Measurements from ENCODE around the gene KISS1R. TPM values are rescaled to one million over a fixed set of nuclear protein-coding genes. Genes with fewer than 3 reads are reported as not detected.

The KISS1R gene
- total RNA-seq, 1 donor from 2014 or later: not detected

- intact Hi-C loops (cut with DNase I): no loop called here
- Histone ChIP-seq H3K4me3 (no peak overlapping the region), H3K27me3 (ENCODE audit: low read depth) (no peaks in the 10 kb centered on the region), H3K36me3 (no peaks in the 10 kb centered on the region), H3K9me3 (no peaks in the 10 kb centered on the region), H3K27ac (no peak overlapping the region), H3K4me1 (peaks cover 30% of the 10 kb centered on the region)
- ATAC-seq (no peak), DNase-seq (no peak)
- TF ChIP-seq CTCF (IDR thresholded peaks at IDR 0.05): no peak
Observed at GRCh38 chr19:944171-944567, 27.0 kb downstream of the KISS1R start.

GRCh38 chr19:944663-945241 lies 27.6 kb downstream of the KISS1R start:
- no peaks in the 10 kb centered on the region for H3K36me3 ChIP-seq
- H3K4me1 ChIP-seq: peaks cover 30% of the 10 kb centered on the region
- no peaks in the 10 kb centered on the region for H3K27me3 ChIP-seq (ENCODE audit: low read depth)
- DNase-seq: no peak
- no peak overlapping the region for H3K27ac ChIP-seq
- no peak for ATAC-seq
- intact Hi-C loops (cut with DNase I): no loop called here
- no peaks in the 10 kb centered on the region for H3K9me3 ChIP-seq
- no peak overlapping the region for H3K4me3 ChIP-seq
- TF ChIP-seq CTCF (IDR thresholded peaks at IDR 0.05): no peak

GRCh38 chr19:945401-946252 lies 28.5 kb downstream of the KISS1R start:
- Histone ChIP-seq H3K27ac (no peak overlapping the region), H3K4me1 (peaks cover 22% of the 10 kb centered on the region), H3K9me3 (no peaks in the 10 kb centered on the region), H3K27me3 (ENCODE audit: low read depth) (no peaks in the 10 kb centered on the region), H3K4me3 (no peak overlapping the region), H3K36me3 (no peaks in the 10 kb centered on the region)
- no peak for TF ChIP-seq CTCF (IDR thresholded peaks at IDR 0.05)
- ATAC-seq (no peak), DNase-seq (no peak)
- intact Hi-C loops (cut with DNase I): no loop called here

- TF ChIP-seq CTCF (IDR thresholded peaks at IDR 0.05): no peak
- H3K4me1 ChIP-seq: peaks cover 11% of the 10 kb centered on the region
- no peak for ATAC-seq
- no peaks in the 10 kb centered on the region for H3K36me3 ChIP-seq
- H3K27me3 ChIP-seq (ENCODE audit: low read depth): no peaks in the 10 kb centered on the region
- DNase-seq: no peak
- no peak overlapping the region for H3K4me3 ChIP-seq
- intact Hi-C loops (cut with DNase I): no loop called here
- H3K9me3 ChIP-seq: no peaks in the 10 kb centered on the region
- H3K27ac ChIP-seq: no peak overlapping the region
Observed at GRCh38 chr19:947090-947706, 30.1 kb downstream of the KISS1R start.

- TF ChIP-seq CTCF (IDR thresholded peaks at IDR 0.05): no peak
- ATAC-seq (peak; percentile 42 to 73), DNase-seq (peak; percentile 84)
- Histone ChIP-seq H3K4me3 (no peak overlapping the region), H3K27me3 (ENCODE audit: low read depth) (no peaks in the 10 kb centered on the region), H3K4me1 (peaks cover 19% of the 10 kb centered on the region), H3K36me3 (no peaks in the 10 kb centered on the region), H3K27ac (no peak overlapping the region), H3K9me3 (no peaks in the 10 kb centered on the region)
- intact Hi-C loops (cut with DNase I): no loop called here
Observed at GRCh38 chr19:947707-948539, 30.8 kb downstream of the KISS1R start.

All from lower lobe of right lung (tissue), 2 donors.